ENCODE data around the gene ARMC12.

Gene ARMC12

GRCh38 chr6:35747877-35748276, 11.0 kb downstream of the ARMC12 start:
- DNase-seq (ENCODE audit: low read depth): no peak
- TF ChIP-seq CTCF (IDR thresholded peaks at IDR 0.05; ENCODE audit: low read depth, low read length, missing control alignments): no peak
- H3K4me3 ChIP-seq (ENCODE audit: low read depth, low read length): no peak overlapping the region

- no peak for DNase-seq (ENCODE audit: low read depth)
- no peak for TF ChIP-seq CTCF (IDR thresholded peaks at IDR 0.05; ENCODE audit: low read depth, low read length, missing control alignments)
- H3K4me3 ChIP-seq (ENCODE audit: low read depth, low read length): no peak overlapping the region
Observed at GRCh38 chr6:35750557-35750956, 13.7 kb downstream of the ARMC12 start.

- DNase-seq (ENCODE audit: low read depth): no peak
- no peak overlapping the region for H3K4me3 ChIP-seq (ENCODE audit: low read depth, low read length)
- TF ChIP-seq CTCF (IDR thresholded peaks at IDR 0.05; ENCODE audit: low read depth, low read length, missing control alignments): no peak
Observed at GRCh38 chr6:35751594-35751993, 14.8 kb downstream of the ARMC12 start.

- no peak overlapping the region for H3K4me3 ChIP-seq (ENCODE audit: low read depth, low read length)
- TF ChIP-seq CTCF (IDR thresholded peaks at IDR 0.05; ENCODE audit: low read depth, low read length, missing control alignments): no peak
- DNase-seq (ENCODE audit: low read depth): no peak
Observed at GRCh38 chr6:35752330-35752729, 15.5 kb downstream of the ARMC12 start.

GRCh38 chr6:35754452-35755277, 17.8 kb downstream of the ARMC12 start:
- no peak for TF ChIP-seq CTCF (IDR thresholded peaks at IDR 0.05; ENCODE audit: low read depth, low read length, missing control alignments)
- H3K4me3 ChIP-seq (ENCODE audit: low read depth, low read length): no peak overlapping the region
- DNase-seq (ENCODE audit: low read depth): no peak

GRCh38 chr6:35755278-35755924, 18.6 kb downstream of the ARMC12 start:
- DNase-seq (ENCODE audit: low read depth): no peak
- no peak overlapping the region for H3K4me3 ChIP-seq (ENCODE audit: low read depth, low read length)
- TF ChIP-seq CTCF (IDR thresholded peaks at IDR 0.05; ENCODE audit: low read depth, low read length, missing control alignments): no peak
